ENCODE measurements around the gene ACR.
A peak's percentile ranks its signal among the peaks of the same experiment; 100 is the strongest.

ACR gene

DNA sequence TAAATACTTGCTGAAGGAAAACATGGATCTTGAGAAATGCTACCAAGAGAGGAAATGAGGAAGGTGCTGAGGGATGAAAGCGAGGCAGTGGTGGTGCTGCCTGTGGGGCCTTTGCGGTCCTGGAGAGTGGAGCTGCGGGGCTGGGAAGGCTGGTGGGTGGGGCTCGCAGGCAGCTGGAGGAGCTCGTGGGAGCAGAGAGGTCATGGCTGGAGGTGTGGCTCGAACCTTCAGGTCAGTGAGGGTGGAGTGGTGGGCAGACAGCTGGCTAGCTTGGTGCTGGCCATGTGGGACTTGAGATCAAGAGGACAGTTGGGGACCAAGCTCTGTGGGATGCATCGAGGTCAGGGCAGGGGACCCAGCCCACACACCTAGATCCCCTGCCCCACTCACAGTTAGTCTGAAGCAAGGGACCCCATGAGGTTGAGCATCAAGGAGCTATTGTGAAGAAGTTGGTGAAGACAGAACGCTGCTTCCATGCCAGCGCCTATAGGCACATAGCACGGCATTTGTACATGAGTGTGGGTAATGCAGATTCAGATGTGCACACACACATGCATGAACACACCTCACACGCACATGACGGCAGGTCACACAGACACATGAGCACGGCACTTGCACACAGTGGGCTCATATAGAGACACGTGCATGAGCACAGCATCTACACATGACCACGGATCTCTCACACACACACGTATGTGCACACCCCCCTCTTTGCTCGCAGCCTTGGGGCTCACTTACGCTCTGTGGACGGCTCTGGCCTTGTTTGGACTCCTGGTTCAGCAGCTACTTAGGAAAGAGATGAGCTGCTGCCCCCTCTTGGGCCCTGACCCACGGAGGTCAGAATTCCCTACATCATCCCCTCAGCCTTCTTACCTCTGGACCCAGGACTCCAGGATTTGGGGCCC is 34.9 kb upstream of the ACR start:
- DNase-seq (ENCODE audit: low read depth) = no peak

GRCh38 chr22:50703726-50704509 is 34.1 kb upstream of the ACR start:
- DNase-seq (ENCODE audit: low read depth) = no peak

GRCh38 chr22:50704510-50705218 is 33.3 kb upstream of the ACR start:
- no peak for DNase-seq (ENCODE audit: low read depth)

GRCh38 chr22:50705219-50705691 is 32.7 kb upstream of the ACR start:
- peak; percentile 81 for DNase-seq (ENCODE audit: low read depth)

DNA sequence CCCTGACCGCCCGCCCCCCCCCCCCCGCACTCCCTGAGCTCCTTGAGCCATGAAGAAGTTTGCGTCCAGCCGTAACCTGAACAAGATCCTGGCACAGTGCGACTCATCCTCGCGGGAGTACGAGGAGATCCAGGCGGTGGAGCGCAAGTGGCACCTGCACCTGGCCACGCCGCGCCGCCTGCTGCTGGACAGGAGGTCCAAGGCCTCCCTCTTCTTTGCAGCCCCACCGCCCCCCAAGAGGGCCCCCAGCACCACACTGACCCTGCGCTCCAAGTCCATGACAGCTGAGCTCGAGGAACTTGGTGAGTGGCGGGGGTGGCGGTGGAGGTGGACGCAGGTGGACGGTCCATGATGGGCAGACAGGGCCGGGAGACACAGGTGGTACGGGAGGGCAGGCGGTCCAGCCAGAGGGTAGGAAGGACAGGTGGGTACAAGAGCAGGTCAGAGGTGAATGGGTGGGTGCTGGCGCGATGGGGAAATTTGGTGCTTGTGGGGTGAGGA is 32.1 kb upstream of the ACR start:
- no peak for DNase-seq (ENCODE audit: low read depth)

- no peak for DNase-seq (ENCODE audit: low read depth)
Observed at GRCh38 chr22:50706481-50707125, 31.4 kb upstream of the ACR start.

DNA sequence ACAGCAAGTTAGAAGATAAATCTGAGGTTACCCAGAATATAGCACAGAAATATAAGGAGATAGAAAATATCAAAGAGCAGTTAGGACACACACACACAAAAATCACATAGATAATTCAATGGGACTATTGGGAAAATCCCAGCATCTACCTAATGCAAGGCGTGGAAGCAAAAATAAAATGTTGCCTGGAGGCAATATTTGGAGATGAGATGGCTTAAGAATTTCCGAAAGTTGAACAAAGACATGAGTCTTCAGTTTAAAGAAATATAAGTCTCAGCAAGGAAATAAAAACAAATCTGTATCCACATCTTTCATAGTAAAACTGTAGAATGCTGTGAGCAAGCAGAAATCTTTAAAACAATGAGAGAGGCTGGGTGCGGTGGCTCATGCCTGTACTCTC is 29.5 kb upstream of the ACR start:
- no peak for DNase-seq (ENCODE audit: low read depth)

GRCh38 chr22:50708996-50709395 is 29.0 kb upstream of the ACR start:
- DNase-seq (ENCODE audit: low read depth) = no peak

DNA sequence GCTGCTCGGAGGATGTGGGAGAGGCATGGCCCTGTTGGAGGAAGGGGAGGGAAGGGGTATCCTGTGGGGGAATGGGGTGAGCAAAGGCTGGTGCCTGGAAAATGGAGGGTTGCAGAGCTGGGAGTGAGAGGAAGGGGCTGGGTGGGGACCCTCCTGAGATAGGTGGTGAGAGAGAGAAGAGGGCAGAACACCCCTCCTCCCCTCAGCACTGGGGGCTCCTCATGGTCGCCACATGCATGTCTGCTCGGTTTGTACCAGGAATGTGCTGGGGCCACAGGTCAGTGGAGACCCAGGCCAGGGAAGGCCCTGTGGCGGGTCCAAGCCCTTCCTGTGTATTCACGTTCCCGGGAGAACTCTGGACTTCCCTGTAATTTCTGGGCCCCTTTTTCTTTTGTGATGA is 27.8 kb upstream of the ACR start:
- DNase-seq (ENCODE audit: low read depth) = no peak

DNA sequence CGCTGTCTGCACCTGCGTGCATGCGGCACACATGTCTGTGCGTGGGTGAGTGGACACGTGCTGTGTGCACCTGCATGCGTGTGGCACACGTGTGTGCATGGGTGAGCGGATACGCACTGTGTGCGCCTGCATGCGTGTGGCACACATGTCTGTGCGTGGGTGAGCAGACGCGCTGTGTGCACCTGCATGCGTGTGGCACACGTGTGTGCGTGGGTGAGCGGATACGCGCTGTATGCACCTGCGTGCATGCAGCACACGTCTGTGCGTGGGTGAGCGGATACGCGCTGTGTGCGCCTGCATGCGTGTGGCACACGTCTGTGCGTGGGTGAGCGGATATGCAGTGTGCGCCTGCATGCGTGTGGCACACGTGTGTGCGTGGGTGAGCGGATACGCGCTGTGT is 27.1 kb upstream of the ACR start:
- no peak for DNase-seq (ENCODE audit: low read depth)

GRCh38 chr22:50711446-50712340 is 26.3 kb upstream of the ACR start:
- DNase-seq (ENCODE audit: low read depth) = no peak

- DNase-seq (ENCODE audit: low read depth) = no peak
Observed at GRCh38 chr22:50712341-50713007, 25.5 kb upstream of the ACR start.

- no peak for DNase-seq (ENCODE audit: low read depth)
Observed at GRCh38 chr22:50713008-50713385, 25.0 kb upstream of the ACR start.

DNA sequence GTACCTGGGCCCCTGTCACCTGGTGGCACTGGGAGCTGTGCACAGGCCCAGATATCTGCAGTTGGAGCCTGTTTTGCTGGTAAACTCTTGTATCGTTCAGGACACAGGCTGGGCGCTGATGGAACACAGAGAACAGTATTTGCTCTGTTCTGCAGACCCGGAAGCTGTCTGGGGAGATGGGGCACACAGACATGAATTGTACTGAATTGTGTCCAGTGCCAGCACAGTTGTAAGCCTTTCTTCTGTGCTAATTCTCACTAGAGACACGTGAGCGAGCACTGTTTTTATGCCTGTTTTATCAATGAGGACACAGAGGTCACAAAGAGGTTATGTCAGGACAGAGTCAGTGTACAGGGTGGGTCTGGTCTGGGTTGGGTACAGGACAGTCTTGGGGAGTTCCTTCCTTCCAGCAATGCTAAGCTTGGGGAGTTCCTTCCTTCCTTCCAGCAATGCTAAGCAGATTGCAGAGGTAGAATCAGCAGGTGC is 24.4 kb upstream of the ACR start:
- DNase-seq (ENCODE audit: low read depth) = no peak

- no peak for DNase-seq (ENCODE audit: low read depth)
Observed at GRCh38 chr22:50714150-50714549, 23.9 kb upstream of the ACR start.

DNA sequence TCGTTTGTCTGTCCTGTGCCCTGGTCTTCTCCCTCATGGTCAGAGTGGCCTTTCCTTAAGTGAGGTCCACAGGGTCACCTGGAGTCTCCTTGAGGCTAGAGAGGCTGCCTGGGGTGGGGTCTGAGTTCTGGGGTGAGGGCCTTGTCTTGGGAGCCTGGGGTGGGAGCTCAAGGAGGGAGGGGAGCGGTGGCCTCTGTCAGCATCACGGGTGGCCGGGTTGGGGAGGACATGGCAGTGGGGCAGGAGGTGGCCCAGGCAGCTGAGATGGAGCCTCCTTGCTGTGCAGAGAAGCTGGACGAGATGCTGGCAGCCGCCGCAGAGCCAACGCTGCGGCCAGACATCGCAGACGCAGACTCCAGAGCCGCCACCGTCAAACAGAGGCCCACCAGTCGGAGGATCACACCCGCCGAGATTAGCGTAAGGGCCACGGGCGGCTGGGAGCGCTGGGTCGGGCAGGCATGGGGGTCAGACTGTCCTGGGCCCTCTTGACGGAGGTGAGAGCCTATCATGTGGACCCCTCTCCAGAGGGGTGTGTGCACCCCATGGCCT is 23.3 kb upstream of the ACR start:
- no peak for DNase-seq (ENCODE audit: low read depth)

- DNase-seq (ENCODE audit: low read depth) = no peak
Observed at GRCh38 chr22:50715250-50715649, 22.8 kb upstream of the ACR start.

GRCh38 chr22:50715776-50716175 is 22.2 kb upstream of the ACR start:
- DNase-seq (ENCODE audit: low read depth) = no peak

- DNase-seq (ENCODE audit: low read depth) = no peak
Observed at GRCh38 chr22:50716290-50717024, 21.5 kb upstream of the ACR start.
